Coronary artery (tissue), 2 donors: ENCODE measurements around the gene PLA2G2C.

Source experiments
- DNase-seq: peaks from one replicate; pipeline ENCODE4 v3.0.0-alpha.2; 2017; ENCODE audit warnings: low spot score
- H3K27ac ChIP-seq, 2 donors: fragments of 200-600 bp; sonication (generic); one replicate each; pipeline ENCODE4 v1.5.1; 2016 to 2019
- H3K4me3 ChIP-seq: fragments of 200-600 bp; sonication (generic); 2 replicates; pipeline ENCODE4 v1.5.1; 2016; ENCODE audit warnings: mild to moderate bottlenecking, moderate library complexity
- CTCF ChIP-seq: fragments of 200-600 bp; sonication (generic); IDR thresholded peaks from one replicate; pipeline ENCODE4 v1.5.1; 2019; ENCODE audit warnings: antibody characterized with exemption

PLA2G2C gene

GRCh38 chr1:20207546-20207945, 21.2 kb upstream of the PLA2G2C start:
- H3K27ac ChIP-seq = no peak overlapping the region
- no peak overlapping the region for H3K4me3 ChIP-seq
- no peak for TF ChIP-seq CTCF
- no peak for DNase-seq

- TF ChIP-seq CTCF = no peak
- H3K4me3 ChIP-seq = no peak overlapping the region
- DNase-seq = no peak
- no peak overlapping the region for H3K27ac ChIP-seq
Measured at GRCh38 chr1:20202166-20202565, 15.8 kb upstream of the PLA2G2C start.

GRCh38 chr1:20200966-20201365, 14.6 kb upstream of the PLA2G2C start:
- TF ChIP-seq CTCF = no peak
- no peak for DNase-seq
- Histone ChIP-seq H3K4me3 (no peak overlapping the region), H3K27ac (no peak overlapping the region)

- Histone ChIP-seq H3K27ac (no peak overlapping the region), H3K4me3 (no peak overlapping the region)
- DNase-seq = no peak
- no peak for TF ChIP-seq CTCF
Measured at GRCh38 chr1:20199840-20200239, 13.5 kb upstream of the PLA2G2C start.

- no peak for TF ChIP-seq CTCF
- H3K27ac ChIP-seq = no peak overlapping the region
- H3K4me3 ChIP-seq = no peak overlapping the region
- no peak for DNase-seq
Measured at GRCh38 chr1:20199403-20199802, 13.1 kb upstream of the PLA2G2C start.

GRCh38 chr1:20198918-20199317, 12.6 kb upstream of the PLA2G2C start:
- Histone ChIP-seq H3K4me3 (no peak overlapping the region), H3K27ac (no peak overlapping the region)
- TF ChIP-seq CTCF = no peak
- no peak for DNase-seq

- Histone ChIP-seq H3K27ac (no peak overlapping the region), H3K4me3 (no peak overlapping the region)
- DNase-seq = no peak
- TF ChIP-seq CTCF = no peak
Measured at GRCh38 chr1:20198296-20198695, 12.0 kb upstream of the PLA2G2C start.
